GM18505 (cell line): ENCODE results near the gene TMC6.

ENCODE experiments used
- ATAC-seq: cut with Tn5 transposase; IDR thresholded peaks from one replicate; pipeline ENCODE4 v1.9.1; 2021; ENCODE audit not compliant: unreplicated experiment
- POLR2A ChIP-seq: IDR thresholded peaks from 4 replicates; pipeline ENCODE4 v1.6.1; 2011; ENCODE audit warnings: borderline replicate concordance; ENCODE audit not compliant: insufficient read depth, insufficient read length; ENCODE audit errors: extremely low read depth

Gene TMC6

DNA sequence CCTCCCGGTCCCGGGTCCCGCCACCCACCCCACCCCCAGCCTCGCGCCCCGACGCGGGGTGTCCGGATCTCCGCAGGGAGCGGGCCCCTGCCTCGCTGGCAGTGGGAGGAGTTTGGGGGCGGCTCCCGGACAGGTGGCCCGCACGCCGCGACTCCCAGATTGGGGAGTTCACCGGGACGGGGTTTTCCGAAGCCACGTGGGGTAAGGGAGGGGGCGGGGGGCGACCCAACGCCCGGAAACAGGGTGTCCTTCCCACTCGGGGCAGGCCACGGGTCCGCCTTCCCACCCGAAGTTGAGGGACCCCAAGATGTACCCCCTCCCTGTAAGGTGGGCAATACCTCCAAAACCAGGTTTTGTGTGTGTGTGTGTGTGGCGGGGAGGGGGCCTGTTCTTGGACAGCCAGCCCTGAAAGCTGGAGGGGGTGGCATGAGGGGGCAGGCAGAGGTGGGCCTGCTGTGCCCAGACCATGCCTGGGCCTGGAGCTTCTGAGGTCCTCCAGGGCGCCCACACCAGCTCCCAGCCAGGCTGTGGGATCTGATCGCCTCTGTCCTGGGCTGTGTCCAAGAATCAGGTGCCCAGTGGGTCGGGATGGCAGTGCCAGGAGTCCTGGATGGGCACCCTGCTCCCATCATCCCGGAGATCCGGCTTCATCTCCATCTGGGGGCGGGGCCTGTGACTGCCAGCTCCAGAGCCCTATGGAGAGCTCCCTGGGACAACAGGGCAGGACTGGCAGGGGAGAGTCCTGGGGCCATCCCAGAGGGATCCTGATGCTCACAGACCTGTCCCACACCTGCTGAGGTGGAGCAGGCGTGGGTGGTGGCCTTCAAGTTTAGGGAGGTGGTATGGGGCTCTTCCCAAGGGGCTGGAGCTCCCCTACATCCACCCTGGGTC lies 40.6 kb upstream of the TMC6 start:
- peak; percentile 22 for ATAC-seq
- TF ChIP-seq POLR2A = peak; percentile 33

DNA sequence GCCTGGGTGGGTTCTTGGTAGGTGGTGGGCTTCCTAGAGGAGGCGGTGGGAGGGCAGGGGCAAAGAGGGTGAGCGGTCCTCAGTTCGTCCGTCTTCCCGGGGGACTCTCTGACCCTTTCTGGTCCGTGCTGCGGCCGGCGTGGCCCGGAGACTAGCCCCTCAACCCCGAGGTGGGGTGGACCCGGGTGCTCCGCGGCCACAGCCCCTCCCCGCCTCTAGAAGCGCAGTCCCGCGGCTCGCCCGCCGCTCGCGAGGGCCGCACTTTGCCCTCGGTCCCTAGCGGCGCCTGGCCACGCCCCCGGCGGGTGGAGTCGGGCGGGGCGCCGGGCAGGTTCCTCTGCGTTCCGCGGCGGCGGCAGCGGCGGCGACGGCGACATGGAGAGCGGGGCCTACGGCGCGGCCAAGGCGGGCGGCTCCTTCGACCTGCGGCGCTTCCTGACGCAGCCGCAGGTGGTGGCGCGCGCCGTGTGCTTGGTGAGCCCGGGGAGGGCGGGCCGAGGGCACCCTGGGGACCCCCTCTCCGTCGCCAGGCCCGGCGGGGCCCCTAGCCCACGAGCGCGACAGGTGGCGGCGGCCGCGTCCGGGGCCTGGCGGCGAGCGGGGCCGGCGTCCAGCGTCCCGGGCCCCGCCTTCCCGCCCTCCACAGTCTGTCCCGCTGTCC lies 39.8 kb upstream of the TMC6 start, which contains the start of gene SYNGR2:
TSS of gene SYNGR2 (plus strand) at position 340 of the 661 bp plus-strand sequence. CDS start at position 376, 36 bp downstream.
- peak; percentile 85 for TF ChIP-seq POLR2A
- peak; percentile 44 for ATAC-seq

DNA sequence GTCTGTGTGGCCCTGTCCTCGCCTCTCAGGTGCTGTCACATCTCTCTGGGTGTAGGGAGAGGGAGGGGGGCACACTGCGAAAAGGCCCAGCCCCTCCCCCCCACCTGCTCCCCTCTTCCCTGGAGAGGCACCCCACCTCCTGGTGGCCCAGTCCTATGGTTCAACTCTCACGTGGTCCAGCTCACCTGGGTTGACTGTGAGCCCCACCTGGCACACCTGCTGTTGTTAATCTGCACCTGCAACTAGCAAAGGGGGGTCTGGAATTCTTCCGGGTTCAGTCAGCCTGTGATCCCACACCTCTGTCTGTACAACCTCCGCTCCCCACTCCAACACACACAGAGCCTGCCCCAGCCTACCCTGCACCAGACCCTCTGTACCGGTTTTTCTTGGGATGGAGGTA lies 37.9 kb upstream of the TMC6 start:
- no peak for TF ChIP-seq POLR2A
- no peak for ATAC-seq

DNA sequence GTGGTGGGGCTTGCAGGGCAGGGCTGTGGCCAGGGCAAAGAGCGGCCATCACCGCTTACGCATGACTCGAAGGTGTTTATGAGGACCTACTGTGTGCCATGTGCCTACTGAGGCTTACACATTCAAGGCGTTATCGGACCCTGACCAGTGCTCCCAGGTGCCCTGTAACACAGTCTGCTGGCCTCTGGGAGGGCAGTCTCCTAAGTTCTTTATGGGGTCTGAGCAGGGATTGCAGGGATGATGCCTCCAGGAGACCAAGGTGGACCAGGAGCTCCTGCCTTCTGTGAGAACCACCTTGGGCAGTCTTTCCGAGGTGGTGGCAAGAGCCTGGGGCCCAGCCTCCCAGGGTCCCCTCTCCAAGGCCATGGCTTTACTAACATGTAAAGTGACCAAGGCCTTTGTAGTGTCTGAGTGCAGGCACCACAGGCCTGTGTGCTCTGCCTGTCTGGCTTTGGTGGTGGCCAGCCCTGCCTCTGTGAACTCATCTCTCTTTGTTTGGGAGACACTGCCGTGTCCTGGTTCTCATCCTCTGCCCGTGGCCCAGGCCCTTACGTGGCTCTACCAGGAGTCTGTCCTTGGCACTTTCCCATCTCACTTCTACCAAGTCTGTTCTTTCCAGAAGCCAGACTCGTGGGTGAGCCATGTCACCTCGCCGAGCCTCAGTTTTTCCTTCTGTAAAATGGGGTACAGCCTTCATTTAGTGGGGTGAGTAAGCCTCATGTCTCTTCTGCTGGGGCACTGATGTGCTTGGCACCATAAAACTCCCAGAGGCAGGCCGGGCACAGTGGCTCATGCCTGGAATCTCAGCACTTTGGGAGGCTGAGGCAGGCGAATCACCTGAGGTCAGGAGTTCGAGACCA lies 36.4 kb upstream of the TMC6 start:
- ATAC-seq = no peak
- no peak for TF ChIP-seq POLR2A

DNA sequence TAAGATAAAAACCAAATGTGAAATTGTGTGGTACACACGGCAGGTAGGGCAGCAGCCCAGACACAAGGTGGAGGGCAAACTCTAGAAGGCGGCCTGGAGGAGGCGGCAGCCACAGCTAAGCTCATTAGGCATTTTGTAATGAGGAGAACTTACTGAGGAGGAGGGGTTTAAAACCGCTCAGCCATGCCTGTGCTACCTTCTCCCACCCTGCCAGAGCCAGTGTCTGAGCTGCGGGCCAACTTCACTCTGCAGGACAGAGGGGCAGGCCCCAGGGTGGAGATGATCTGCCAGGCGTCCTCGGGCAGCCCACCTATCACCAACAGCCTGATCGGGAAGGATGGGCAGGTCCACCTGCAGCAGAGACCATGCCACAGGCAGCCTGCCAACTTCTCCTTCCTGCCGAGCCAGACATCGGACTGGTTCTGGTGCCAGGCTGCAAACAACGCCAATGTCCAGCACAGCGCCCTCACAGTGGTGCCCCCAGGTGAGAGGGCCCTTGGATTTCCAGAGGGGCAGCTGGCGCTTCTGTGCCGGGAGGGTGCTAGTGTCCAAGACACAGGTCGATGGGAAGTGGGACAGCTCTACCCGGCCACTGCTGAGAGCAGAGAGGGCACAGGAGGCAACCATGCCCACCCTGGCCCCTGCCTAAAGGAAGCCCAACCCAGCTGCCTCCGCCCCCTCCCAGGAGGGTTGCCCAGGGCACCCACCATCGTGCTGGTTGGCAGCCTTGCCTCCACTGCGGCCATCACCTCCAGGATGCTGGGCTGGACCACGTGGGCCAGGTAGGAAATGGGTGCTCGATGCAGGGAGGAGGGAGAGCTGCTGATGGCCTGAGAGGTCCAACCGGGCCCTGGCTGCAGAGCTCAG lies 35.6 kb upstream of the TMC6 start:
- ATAC-seq = no peak
- no peak for TF ChIP-seq POLR2A

DNA sequence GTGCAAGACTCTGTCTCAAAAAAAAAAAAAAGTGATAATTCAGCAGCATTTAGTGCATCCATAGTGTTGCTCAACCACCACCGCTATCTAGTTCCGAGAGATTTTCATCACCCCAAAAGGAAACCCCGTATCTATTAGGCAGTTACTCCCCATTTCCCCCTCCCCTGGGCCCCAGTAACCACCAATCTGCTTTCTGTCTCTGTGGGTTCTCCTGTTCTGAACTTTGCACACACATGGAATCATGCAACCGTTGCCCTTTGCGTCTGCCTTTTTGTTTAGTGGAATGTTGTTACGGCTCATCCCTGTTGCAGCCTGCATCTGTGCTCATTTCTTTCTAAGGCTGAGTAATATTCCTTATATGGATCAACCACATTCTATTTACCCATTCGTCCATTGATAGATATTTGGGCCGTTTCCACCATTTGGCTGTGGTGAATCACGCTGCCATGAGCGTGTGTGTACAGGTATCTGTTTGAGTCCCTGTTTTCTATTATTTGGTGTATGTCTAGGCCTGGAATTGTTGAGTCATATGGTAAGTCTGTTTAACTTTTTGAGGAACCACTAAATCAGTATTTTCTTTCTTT lies 31.1 kb upstream of the TMC6 start:
- ATAC-seq = peak; percentile 34
- TF ChIP-seq POLR2A = no peak

DNA sequence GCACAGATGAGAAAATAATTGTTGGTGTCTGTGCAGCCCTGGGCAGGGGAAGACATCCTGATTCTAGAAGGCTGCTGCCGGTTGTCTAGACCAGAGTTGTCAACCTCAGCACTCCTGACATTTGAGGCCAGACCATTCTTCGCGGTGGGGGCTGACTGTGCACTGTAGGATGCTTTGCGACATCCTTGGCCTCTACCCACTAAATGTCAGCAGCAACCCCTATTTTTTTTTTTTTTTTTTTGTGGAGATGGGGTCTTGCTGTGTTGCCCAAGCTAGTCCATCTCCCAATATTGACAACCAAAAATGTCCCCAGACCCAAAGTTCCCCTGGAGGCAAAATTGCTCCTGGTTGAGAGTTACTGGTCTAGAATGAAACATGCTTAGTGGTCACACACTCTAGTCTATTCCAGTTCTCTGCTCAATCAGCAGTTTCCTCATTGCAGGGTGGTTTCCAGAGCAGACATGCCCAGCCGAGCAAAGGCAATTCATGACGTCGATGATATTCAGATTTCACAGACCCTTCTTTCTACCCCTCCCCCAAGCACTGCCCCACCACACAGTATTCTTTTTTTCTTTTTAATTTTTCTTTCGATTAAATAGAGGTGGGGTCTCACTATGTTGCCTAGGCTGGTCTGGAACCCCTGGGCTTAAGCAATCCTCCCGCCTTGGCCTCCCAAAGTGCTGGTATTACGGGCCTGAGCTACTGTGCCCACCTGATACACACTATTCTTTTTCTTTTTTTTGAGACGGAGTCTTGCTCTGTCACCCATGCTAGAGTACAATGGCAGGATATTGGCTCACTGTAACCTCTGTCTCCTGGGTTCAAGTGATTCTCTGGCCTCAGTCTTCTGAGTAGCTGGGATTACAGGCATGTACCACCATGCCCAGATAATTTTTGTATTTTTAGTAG lies 26.6 kb upstream of the TMC6 start:
- ATAC-seq = peak; percentile 43
- TF ChIP-seq POLR2A = peak; percentile 66

DNA sequence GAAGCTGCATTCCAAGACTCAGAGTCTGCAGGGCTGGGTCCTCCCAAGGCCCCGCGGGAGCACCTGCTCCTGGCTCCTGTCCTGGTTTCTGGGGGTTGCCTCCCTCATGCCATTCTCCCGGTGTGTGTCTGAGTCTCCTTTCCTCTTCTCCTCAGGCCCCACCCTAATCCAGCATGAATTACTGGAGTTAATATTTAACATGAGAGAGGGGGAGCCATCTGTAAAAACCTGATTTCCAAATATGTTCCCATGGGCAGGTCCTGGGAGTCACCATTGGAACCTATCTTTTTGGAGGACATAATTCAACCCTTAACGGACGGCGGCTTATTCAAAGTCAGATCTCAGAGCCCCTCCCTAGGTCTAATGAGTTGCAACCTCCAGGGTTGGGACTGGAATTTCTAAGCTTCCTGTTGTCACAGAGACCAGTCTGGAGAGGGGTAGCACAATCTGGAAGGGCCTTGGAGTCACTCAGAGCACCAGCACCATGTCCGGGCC lies 23.0 kb upstream of the TMC6 start:
- no peak for TF ChIP-seq POLR2A

DNA sequence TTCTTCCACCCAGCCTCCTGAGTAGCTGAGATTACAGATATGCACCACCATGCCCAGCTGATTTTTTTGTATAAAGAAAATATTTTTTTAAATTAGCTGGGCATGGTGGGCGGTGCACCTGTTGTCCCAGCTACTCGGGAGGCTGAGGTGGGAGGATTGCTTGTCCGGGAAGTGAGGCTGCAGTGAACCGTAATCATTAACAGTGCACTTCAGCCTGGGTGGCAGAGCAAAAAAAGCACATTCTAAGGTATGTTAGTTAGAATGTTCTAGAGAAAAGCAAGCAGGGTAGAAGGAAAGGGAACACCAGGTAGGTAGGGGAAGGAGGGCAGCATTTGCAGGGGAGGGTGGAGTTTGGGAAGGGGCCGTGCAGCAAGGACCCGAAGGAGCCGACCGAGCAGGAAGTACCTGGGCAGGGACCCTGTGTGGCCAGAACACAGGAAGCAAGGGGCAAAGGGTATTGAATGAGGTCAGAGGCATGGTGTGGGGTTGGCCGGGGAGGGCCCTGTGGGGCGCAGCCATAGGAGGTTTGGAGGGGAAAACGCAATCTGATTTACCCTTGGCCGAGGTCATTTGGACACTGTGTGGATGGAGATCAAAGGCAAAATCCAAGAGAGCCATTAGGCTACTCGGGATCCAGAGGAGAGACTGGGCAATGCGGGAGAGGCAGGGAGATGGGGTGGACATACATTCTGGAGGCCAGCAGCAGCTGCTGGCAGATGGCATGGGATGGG lies 19.9 kb upstream of the TMC6 start:
- no peak for ATAC-seq
- no peak for TF ChIP-seq POLR2A

More for the DNA sequence above, 23.0 kb upstream of the TMC6 start:
- no peak for ATAC-seq

DNA sequence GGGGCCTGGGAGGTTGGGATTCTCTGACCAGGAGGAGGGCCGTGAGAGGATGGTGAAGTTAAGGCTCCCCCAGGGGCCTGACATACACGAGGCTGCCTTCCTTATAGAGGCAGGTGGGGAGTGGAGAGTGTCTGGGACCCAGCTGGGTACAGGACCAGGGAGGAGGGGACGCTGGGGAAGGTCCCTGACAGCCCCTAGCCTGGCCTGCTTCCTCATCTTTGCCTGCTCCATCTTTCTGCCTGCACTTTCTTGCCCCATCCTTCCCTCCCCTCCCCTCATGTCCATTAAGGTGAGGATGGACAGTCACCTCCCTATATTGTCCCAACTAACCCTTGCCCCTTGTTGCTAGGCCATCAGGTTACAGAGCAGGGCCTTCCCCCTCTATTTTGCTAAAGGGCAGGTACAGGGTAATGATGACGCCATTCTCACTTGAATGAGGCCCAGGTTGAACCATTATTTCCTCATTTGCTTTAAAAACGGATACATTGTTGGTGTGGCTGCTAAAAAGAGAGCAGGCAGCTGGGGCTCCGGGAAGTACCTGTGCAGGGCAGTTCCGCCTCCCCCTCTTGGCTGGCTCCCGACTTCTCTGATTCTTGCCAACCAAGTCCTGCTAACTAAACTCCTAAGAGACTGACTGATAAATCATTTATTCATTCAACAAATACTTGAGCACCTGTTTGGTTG lies 18.9 kb upstream of the TMC6 start:
- peak; percentile 16 for TF ChIP-seq POLR2A
- peak; percentile 42 for ATAC-seq
